ENCODE data around the gene UNC45B. TPM values are rescaled to one million over a fixed set of nuclear protein-coding genes. Genes with fewer than 3 reads are reported as not detected.

UNC45B gene
- total RNA-seq, 1 donor from 2014 or later = 0.14 TPM

- no peak for DNase-seq
- no peaks in the 10 kb centered on the region for H3K36me3 ChIP-seq
- intact Hi-C loops (cut with DNase I) = no loop called here
- ATAC-seq = no peak
- no peak overlapping the region for H3K4me3 ChIP-seq
- no peaks in the 10 kb centered on the region for H3K9me3 ChIP-seq
- no peak for TF ChIP-seq CTCF (IDR thresholded peaks at IDR 0.05)
- H3K27ac ChIP-seq = no peak overlapping the region
- no peaks in the 10 kb centered on the region for H3K27me3 ChIP-seq
- no peaks in the 10 kb centered on the region for H3K4me1 ChIP-seq
Measured at GRCh38 chr17:35162755-35163154, 15.1 kb downstream of the UNC45B start.

- no peaks in the 10 kb centered on the region for H3K36me3 ChIP-seq
- ATAC-seq (no peak), DNase-seq (peak; percentile 21)
- no peak for TF ChIP-seq CTCF (IDR thresholded peaks at IDR 0.05)
- no peak overlapping the region for H3K4me3 ChIP-seq
- H3K9me3 ChIP-seq = no peaks in the 10 kb centered on the region
- intact Hi-C loops (cut with DNase I) = no loop called here
- H3K27ac ChIP-seq = no peak overlapping the region
- H3K27me3 ChIP-seq = no peaks in the 10 kb centered on the region
- no peaks in the 10 kb centered on the region for H3K4me1 ChIP-seq
Measured at GRCh38 chr17:35163886-35164285, 16.3 kb downstream of the UNC45B start.

GRCh38 chr17:35164716-35165115 is 17.1 kb downstream of the UNC45B start:
- H3K4me3 ChIP-seq = no peak overlapping the region
- H3K36me3 ChIP-seq = no peaks in the 10 kb centered on the region
- no peak for TF ChIP-seq CTCF (IDR thresholded peaks at IDR 0.05)
- H3K4me1 ChIP-seq = no peaks in the 10 kb centered on the region
- intact Hi-C loops (cut with DNase I) = no loop called here
- no peak for ATAC-seq
- no peak overlapping the region for H3K27ac ChIP-seq
- no peaks in the 10 kb centered on the region for H3K27me3 ChIP-seq
- H3K9me3 ChIP-seq = no peaks in the 10 kb centered on the region
- peak; percentile 22 for DNase-seq

GRCh38 chr17:35166526-35166925 is 18.9 kb downstream of the UNC45B start:
- Histone ChIP-seq H3K9me3 (no peaks in the 10 kb centered on the region), H3K27me3 (no peaks in the 10 kb centered on the region), H3K36me3 (no peaks in the 10 kb centered on the region), H3K27ac (no peak overlapping the region), H3K4me3 (no peak overlapping the region), H3K4me1 (no peaks in the 10 kb centered on the region)
- TF ChIP-seq CTCF (IDR thresholded peaks at IDR 0.05) = no peak
- intact Hi-C loops (cut with DNase I) = no loop called here
- ATAC-seq (no peak), DNase-seq (peak; percentile 15)

GRCh38 chr17:35167046-35167445 is 19.4 kb downstream of the UNC45B start:
- H3K27ac ChIP-seq = no peak overlapping the region
- DNase-seq (no peak), ATAC-seq (no peak)
- TF ChIP-seq CTCF (IDR thresholded peaks at IDR 0.05) = no peak
- H3K27me3 ChIP-seq = no peaks in the 10 kb centered on the region
- H3K4me1 ChIP-seq = peaks cover 5% of the 10 kb centered on the region
- no peaks in the 10 kb centered on the region for H3K36me3 ChIP-seq
- no peaks in the 10 kb centered on the region for H3K9me3 ChIP-seq
- H3K4me3 ChIP-seq = no peak overlapping the region
- intact Hi-C loops (cut with DNase I) = no loop called here

GRCh38 chr17:35167666-35168065 is 20.0 kb downstream of the UNC45B start:
- H3K4me1 ChIP-seq = peaks cover 8% of the 10 kb centered on the region

More at GRCh38 chr17:35167666-35168065, 20.0 kb downstream of the UNC45B start:
- DNase-seq (no peak), ATAC-seq (no peak)
- Histone ChIP-seq H3K27ac (no peak overlapping the region), H3K9me3 (no peaks in the 10 kb centered on the region), H3K27me3 (no peaks in the 10 kb centered on the region), H3K36me3 (no peaks in the 10 kb centered on the region), H3K4me3 (no peak overlapping the region)
- intact Hi-C loops (cut with DNase I) = no loop called here
- TF ChIP-seq CTCF (IDR thresholded peaks at IDR 0.05) = no peak
